ENCODE results near the gene ZDHHC17. TPM values are rescaled to one million over a fixed set of nuclear protein-coding genes. Genes with fewer than 3 reads are reported as not detected.

ZDHHC17 gene
- total RNA-seq, 2 experiments from 2014 or later: 19.1 to 22.2 TPM

DNA sequence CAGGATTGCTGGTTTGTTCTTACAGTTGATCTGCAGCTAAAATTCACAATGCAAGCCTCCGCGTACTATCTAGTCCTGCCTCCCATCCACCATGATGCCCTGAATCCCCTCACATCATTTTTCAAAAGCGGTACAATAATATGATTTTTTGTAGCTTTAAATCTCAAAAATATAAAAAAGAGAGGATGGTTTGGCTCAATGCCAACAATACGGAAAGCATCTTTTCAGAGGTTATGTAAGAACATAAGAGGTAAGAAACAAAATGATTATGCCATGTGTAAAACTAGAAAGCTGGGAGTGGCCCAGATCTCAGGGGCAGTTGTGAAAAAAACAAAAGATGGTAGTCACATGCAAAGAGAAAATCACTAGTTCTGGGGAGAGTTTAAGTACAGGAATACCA lies 24.0 kb upstream of the ZDHHC17 start:
- CTCF ChIA-PET: no interaction called here
- H3K4me1 Mint-ChIP-seq (ENCODE audit: low read depth): no peaks in the 10 kb centered on the region
- intact Hi-C loops (cut with micrococcal nuclease): no loop called here
- H3K27me3 Mint-ChIP-seq (ENCODE audit: low read depth): no peaks in the 10 kb centered on the region
- H3K27ac Mint-ChIP-seq: no peak overlapping the region
- H3K9me3 Mint-ChIP-seq: peaks cover 16% of the 10 kb centered on the region
- no peak for DNase-seq
- no peak overlapping the region for H3K4me3 Mint-ChIP-seq
- peaks cover 2% of the 10 kb centered on the region for H3K36me3 Mint-ChIP-seq (ENCODE audit: low read depth)

DNA sequence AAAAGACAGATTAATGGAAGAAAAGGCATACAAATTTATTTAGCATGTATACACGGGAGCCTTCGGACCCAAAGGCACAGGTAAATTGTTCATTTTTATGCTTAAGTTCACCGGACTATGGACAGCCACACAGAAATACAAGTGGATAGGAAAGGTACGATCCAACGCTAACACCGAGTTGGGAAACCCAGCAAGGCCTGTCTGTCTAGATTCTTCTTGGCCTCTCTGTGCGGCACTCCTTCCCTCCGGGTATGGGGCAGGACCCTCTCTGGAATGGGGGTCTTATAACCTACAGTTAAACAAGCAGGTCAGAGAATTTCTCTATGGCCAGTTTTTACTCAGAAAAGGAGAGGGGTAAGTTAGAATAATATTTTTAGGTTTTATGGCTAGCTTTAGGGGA lies 23.4 kb upstream of the ZDHHC17 start:
- no peak overlapping the region for H3K27ac Mint-ChIP-seq
- CTCF ChIA-PET: interaction anchor here (0.6 to 1.3 kb wide), 3 partner anchors 50 to 1429 kb away, joined by 3 to 4 read pairs (median 3); no protein-coding TSS in a partner anchor

DNA sequence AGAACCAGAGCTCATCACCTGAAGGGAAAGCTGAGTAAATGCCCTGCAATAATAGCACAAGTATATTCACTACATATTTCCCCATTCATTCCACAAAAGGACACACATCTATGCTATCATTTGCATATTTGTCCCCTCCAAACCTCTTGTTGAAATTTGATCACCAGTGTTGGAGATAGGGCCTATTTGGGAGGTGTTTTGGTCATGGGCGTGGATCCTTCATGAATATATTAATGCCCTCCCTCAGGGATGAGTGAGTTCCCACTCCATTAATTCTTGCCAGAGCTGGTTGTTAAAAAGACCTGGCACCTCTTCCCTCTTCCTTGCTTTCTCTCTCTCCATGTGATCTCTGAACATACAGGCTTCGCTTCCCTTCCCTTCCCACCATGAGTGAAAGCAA lies 18.6 kb upstream of the ZDHHC17 start:
- Mint-ChIP-seq H3K27ac (no peak overlapping the region), H3K27me3 (ENCODE audit: low read depth) (no peaks in the 10 kb centered on the region), H3K9me3 (no peaks in the 10 kb centered on the region), H3K4me1 (ENCODE audit: low read depth) (no peaks in the 10 kb centered on the region), H3K36me3 (ENCODE audit: low read depth) (no peaks in the 10 kb centered on the region), H3K4me3 (no peak overlapping the region)
- intact Hi-C loops (cut with micrococcal nuclease): no loop called here
- CTCF ChIA-PET: no interaction called here
- no peak for DNase-seq

More for the DNA sequence above, 23.4 kb upstream of the ZDHHC17 start:
- no peak for DNase-seq
- no peaks in the 10 kb centered on the region for H3K27me3 Mint-ChIP-seq (ENCODE audit: low read depth)
- no peak overlapping the region for H3K4me3 Mint-ChIP-seq
- no peaks in the 10 kb centered on the region for H3K4me1 Mint-ChIP-seq (ENCODE audit: low read depth)
- intact Hi-C loops (cut with micrococcal nuclease): no loop called here
- peaks cover 2% of the 10 kb centered on the region for H3K36me3 Mint-ChIP-seq (ENCODE audit: low read depth)
- H3K9me3 Mint-ChIP-seq: peaks cover 16% of the 10 kb centered on the region

DNA sequence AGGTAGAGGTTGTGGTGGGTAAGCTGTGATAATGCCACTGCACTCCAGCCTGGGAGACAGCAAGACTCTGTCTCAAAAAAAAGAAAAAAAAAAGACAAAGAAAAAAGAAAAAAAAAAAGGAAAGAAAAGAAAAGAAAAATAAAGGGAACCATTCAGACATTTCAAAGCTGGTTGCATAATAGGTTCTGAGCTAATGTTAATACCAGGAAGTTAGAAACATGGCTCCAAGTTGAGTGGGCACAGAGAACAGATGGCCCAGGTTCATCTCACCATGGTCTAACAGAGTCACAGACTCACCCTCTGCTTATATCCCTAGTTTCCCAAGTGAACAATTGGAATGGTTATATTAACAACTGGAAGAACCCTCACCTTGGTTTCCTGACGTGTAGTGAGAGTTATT lies 17.4 kb upstream of the ZDHHC17 start:
- H3K36me3 Mint-ChIP-seq (ENCODE audit: low read depth): no peaks in the 10 kb centered on the region
- no peak for DNase-seq
- no peak overlapping the region for H3K27ac Mint-ChIP-seq
- no peaks in the 10 kb centered on the region for H3K4me1 Mint-ChIP-seq (ENCODE audit: low read depth)
- intact Hi-C loops (cut with micrococcal nuclease): no loop called here
- H3K4me3 Mint-ChIP-seq: no peak overlapping the region
- CTCF ChIA-PET: interaction anchor here (0.7 kb wide), 1 partner anchor 272 kb away, joined by 3 read pairs; no protein-coding TSS in a partner anchor
- no peaks in the 10 kb centered on the region for H3K9me3 Mint-ChIP-seq
- H3K27me3 Mint-ChIP-seq (ENCODE audit: low read depth): no peaks in the 10 kb centered on the region

DNA sequence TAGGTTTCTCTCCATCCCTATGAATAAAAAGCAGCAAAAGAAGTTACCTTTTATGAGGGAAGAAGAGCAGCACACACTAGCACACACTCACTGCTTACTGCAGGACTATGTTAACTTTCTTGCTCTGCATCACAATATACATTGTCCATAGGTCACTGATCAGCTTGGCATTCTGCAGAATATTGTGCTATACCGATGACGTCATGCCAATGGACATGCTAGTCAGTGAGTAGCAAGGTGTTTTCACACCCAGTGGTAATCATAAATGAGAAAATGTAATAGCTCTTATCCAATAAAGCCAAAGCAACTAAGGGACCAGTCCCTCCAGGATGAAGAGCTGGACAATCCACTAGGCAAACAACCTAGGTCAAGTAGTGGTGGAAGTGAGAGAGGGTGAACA lies 16.7 kb upstream of the ZDHHC17 start:
- no peak overlapping the region for H3K4me3 Mint-ChIP-seq
- no peak for DNase-seq
- H3K36me3 Mint-ChIP-seq (ENCODE audit: low read depth): no peaks in the 10 kb centered on the region
- no peaks in the 10 kb centered on the region for H3K9me3 Mint-ChIP-seq
- intact Hi-C loops (cut with micrococcal nuclease): no loop called here
- H3K27me3 Mint-ChIP-seq (ENCODE audit: low read depth): no peaks in the 10 kb centered on the region
- H3K27ac Mint-ChIP-seq: no peak overlapping the region
- no peaks in the 10 kb centered on the region for H3K4me1 Mint-ChIP-seq (ENCODE audit: low read depth)
- CTCF ChIA-PET: no interaction called here

DNA sequence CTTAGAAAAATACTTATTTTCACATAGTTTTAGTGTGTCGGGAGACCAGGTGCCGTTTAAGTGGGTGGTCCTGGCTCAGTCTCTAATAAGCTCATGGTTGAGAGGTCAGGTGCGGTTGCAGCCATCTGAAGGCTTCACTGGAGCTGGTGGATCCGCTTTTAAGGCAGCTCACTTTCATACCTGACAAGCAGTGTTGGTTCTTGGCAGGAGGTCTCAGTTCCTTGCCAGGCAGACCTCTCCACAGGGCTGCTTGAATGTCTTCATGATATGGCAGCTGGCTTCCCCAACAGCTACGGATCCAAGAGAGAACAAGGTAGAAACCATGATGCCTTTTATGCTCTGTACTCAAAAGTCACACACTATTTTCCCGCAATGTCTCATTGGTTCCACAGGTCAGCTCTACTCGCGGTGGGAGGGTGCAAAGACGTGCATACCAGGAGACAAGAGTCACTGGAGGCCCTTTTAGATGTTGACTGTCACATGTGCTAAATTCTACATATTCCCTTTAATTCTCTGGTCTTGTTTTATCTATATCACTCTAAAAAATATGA lies 8.0 kb upstream of the ZDHHC17 start:
- no peak overlapping the region for H3K27ac Mint-ChIP-seq
- no peak for DNase-seq
- CTCF ChIA-PET: no interaction called here
- no peaks in the 10 kb centered on the region for H3K4me1 Mint-ChIP-seq (ENCODE audit: low read depth)
- intact Hi-C loops (cut with micrococcal nuclease): no loop called here
- H3K36me3 Mint-ChIP-seq (ENCODE audit: low read depth): no peaks in the 10 kb centered on the region
- no peaks in the 10 kb centered on the region for H3K9me3 Mint-ChIP-seq
- H3K4me3 Mint-ChIP-seq: no peak overlapping the region
- H3K27me3 Mint-ChIP-seq (ENCODE audit: low read depth): no peaks in the 10 kb centered on the region

DNA sequence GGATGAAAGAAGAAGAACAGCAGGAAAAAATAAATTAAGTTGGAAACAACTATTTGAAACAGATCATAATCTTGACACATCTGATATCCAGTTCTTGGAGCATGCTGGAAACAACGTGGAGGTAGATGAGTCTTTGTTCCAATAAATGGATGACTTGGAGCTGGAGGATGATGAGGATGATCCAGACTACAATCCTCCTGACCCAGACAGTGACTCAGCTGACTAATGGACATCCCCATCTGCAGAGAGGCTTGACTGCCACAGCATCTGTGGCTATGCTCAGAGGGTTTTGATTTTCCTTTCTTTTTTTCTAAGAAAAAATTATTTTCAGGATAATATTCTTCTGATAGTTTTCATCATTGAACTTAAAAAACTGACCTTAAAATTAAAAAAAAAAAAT lies 6.2 kb upstream of the ZDHHC17 start:
- Mint-ChIP-seq H3K4me1 (ENCODE audit: low read depth) (no peaks in the 10 kb centered on the region), H3K27me3 (ENCODE audit: low read depth) (no peaks in the 10 kb centered on the region), H3K36me3 (ENCODE audit: low read depth) (no peaks in the 10 kb centered on the region), H3K9me3 (no peaks in the 10 kb centered on the region), H3K4me3 (no peak overlapping the region), H3K27ac (no peak overlapping the region)
- intact Hi-C loops (cut with micrococcal nuclease): no loop called here
- CTCF ChIA-PET: no interaction called here
- DNase-seq: no peak

DNA sequence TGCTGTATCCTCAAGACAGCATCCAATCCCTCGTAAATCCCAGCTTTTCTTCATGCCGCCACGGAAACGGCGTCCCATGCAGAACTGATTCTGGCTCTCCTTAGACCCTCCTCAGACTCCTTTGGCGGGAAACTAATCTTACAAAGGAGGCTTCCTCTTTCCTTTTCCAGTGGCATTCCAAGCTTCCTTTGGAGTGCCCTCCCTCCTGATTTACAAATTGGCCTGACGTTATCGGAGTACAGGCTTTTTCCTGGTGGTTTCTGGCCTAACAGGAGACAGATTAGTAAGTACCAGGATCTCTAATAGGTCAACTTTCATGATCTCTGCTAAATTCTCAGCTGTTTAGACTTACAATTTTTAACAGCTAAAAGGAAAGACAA lies 1.3 kb upstream of the ZDHHC17 start:
- DNase-seq: no peak
- H3K27ac Mint-ChIP-seq: peak overlapping the region; percentile 60
- H3K4me1 Mint-ChIP-seq (ENCODE audit: low read depth): peaks cover 30% of the 10 kb centered on the region
- no peaks in the 10 kb centered on the region for H3K9me3 Mint-ChIP-seq
- CTCF ChIA-PET: interaction anchor here (1.0 kb wide), 1 partner anchor 15 kb away, joined by 3 read pairs; no protein-coding TSS in a partner anchor
- H3K4me3 Mint-ChIP-seq: peak overlapping the region; percentile 98
- intact Hi-C loops (cut with micrococcal nuclease): loop anchor here (5.0 to 10.0 kb wide), 3 partner anchors 305 to 1370 kb away; partner anchors contain the start of genes E2F7, GLIPR1 and GLIPR1L2
- H3K36me3 Mint-ChIP-seq (ENCODE audit: low read depth): peaks cover 1% of the 10 kb centered on the region
- no peaks in the 10 kb centered on the region for H3K27me3 Mint-ChIP-seq (ENCODE audit: low read depth)

DNA sequence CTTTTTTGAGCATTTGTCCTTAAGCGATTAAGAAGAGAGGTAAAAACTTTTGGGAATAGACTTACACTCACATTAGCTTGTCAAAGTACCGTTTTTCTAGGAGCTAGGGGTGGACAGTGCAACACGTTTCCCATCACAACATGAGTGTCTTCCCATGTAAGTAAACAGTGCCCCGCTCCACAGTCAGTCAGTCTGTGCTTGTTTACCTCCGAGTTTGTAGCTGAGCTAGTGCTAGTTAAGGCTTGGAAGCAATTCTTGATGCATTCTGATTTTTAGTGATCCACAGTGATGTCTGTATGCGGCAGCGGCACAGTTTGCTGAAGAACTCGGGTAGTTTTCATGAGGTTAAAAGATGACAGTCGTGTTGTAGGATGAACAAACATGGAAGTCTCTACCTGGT lies 941 bp downstream of the ZDHHC17 start:
- no peak for DNase-seq
- CTCF ChIA-PET: interaction anchor here (1.1 to 2.5 kb wide), 2 partner anchors 13 to 25 kb away, joined by 3 to 12 read pairs; no protein-coding TSS in a partner anchor
- peaks cover 1% of the 10 kb centered on the region for H3K36me3 Mint-ChIP-seq (ENCODE audit: low read depth)

DNA sequence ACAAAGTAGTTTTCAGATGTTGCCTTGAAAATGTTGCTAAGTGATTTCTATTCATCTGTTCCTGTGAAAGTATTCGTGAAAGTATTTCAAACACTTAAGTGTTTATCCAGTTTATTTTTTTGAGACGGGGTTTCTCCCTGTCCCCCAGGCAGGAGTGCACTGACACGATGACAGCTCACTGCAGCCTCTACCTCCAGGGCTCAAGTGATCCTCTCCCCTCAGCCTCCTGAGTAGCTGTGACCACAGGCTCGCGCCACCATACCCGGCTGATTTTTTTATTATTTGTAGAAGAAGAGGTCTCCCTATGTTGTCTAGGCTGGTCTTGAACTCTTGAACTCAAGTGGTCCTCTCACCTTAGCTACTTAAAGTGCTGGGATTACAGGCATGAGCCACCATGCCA lies 1.7 kb downstream of the ZDHHC17 start:
- Mint-ChIP-seq H3K4me1 (ENCODE audit: low read depth) (peaks cover 43% of the 10 kb centered on the region), H3K27me3 (ENCODE audit: low read depth) (no peaks in the 10 kb centered on the region), H3K9me3 (no peaks in the 10 kb centered on the region), H3K27ac (no peak overlapping the region), H3K4me3 (peak overlapping the region; percentile 98), H3K36me3 (ENCODE audit: low read depth) (peaks cover 1% of the 10 kb centered on the region)
- CTCF ChIA-PET: interaction anchor here (1.3 to 2.5 kb wide), 2 partner anchors 12 to 25 kb away, joined by 5 to 12 read pairs; no protein-coding TSS in a partner anchor
- DNase-seq: no peak
- intact Hi-C loops (cut with micrococcal nuclease): loop anchor here (2.0 to 10.0 kb wide), 2 partner anchors 1255 to 1281 kb away; partner anchors contain the start of genes GLIPR1 and KRR1

More for the DNA sequence above, 941 bp downstream of the ZDHHC17 start:
- intact Hi-C loops (cut with micrococcal nuclease): loop anchor here (1.0 to 10.0 kb wide), 8 partner anchors 114 to 1373 kb away; partner anchors contain the start of genes BBS10, CSRP2, E2F7 and GLIPR1
- Mint-ChIP-seq H3K27ac (peak overlapping the region; percentile 91), H3K9me3 (no peaks in the 10 kb centered on the region), H3K4me1 (ENCODE audit: low read depth) (peaks cover 38% of the 10 kb centered on the region), H3K4me3 (peak overlapping the region; percentile 98), H3K27me3 (ENCODE audit: low read depth) (no peaks in the 10 kb centered on the region)

DNA sequence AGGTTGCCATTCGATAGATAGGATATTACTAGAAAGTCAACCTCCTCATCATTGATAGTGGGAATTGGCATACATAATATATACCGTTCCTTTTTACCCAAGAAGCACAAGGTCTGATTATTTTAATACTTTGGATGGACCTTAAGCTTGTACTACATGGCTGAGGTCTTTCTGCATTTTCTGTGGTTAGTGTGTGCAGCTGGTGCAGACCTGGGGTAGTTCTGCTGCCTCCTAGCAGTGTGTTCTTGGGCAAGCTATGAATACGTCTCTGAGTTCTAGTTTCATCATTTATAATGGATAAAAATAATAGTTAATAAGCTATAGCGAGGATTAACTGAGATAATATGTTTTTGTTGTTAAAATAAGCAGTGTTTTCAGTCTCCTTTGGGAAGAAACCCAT lies 2.2 kb downstream of the ZDHHC17 start:
- H3K9me3 Mint-ChIP-seq: no peaks in the 10 kb centered on the region
- no peak for DNase-seq
- H3K27ac Mint-ChIP-seq: no peak overlapping the region
- CTCF ChIA-PET: interaction anchor here (1.3 to 2.5 kb wide), 2 partner anchors 12 to 24 kb away, joined by 5 to 12 read pairs; no protein-coding TSS in a partner anchor
- peaks cover 1% of the 10 kb centered on the region for H3K36me3 Mint-ChIP-seq (ENCODE audit: low read depth)
- H3K4me3 Mint-ChIP-seq: no peak overlapping the region
- intact Hi-C loops (cut with micrococcal nuclease): loop anchor here (10.0 kb wide), 1 partner anchor 1281 kb away; the partner anchor contains the start of gene GLIPR1
- no peaks in the 10 kb centered on the region for H3K27me3 Mint-ChIP-seq (ENCODE audit: low read depth)
- peaks cover 43% of the 10 kb centered on the region for H3K4me1 Mint-ChIP-seq (ENCODE audit: low read depth)

DNA sequence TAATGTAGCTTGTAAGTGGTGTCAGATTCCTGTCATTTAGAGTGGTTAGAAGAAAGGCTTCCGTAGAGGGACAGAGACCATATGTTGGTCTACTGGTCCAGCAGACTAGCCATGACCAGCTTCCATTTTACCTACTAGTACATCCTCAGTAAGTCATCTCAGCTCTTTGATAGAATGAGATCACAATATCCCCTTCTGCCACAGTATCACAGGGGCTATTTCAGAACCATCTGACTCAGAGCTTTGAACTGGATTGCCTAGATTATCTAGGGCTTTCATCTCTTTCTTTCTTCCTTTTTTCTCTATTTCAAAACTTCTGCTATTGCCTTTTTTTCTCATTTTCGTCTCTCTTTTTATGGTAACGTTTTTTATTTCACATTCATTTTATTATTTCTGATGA lies 4.7 kb downstream of the ZDHHC17 start:
- no peaks in the 10 kb centered on the region for H3K27me3 Mint-ChIP-seq (ENCODE audit: low read depth)
- H3K4me3 Mint-ChIP-seq: no peak overlapping the region
- H3K27ac Mint-ChIP-seq: no peak overlapping the region
- CTCF ChIA-PET: interaction anchor here (1.3 to 1.6 kb wide), 3 partner anchors 22 to 182 kb away, joined by 3 to 13 read pairs (median 4); no protein-coding TSS in a partner anchor
- H3K4me1 Mint-ChIP-seq (ENCODE audit: low read depth): peaks cover 50% of the 10 kb centered on the region
- H3K9me3 Mint-ChIP-seq: no peaks in the 10 kb centered on the region
- intact Hi-C loops (cut with micrococcal nuclease): loop anchor here (1.0 to 10.0 kb wide), 2 partner anchors 9 to 1284 kb away; partner anchors contain the start of gene GLIPR1
- DNase-seq: no peak
- peaks cover 9% of the 10 kb centered on the region for H3K36me3 Mint-ChIP-seq (ENCODE audit: low read depth)
